HG03378 (cell line): ENCODE results near the gene KLHL40.

Experiments used
- ATAC-seq: cut with Tn5 transposase; IDR thresholded peaks from one replicate; pipeline ENCODE4 v1.9.1; 2021; ENCODE audit warnings: mild to moderate bottlenecking, moderate library complexity; ENCODE audit not compliant: unreplicated experiment

KLHL40 gene, protein sequence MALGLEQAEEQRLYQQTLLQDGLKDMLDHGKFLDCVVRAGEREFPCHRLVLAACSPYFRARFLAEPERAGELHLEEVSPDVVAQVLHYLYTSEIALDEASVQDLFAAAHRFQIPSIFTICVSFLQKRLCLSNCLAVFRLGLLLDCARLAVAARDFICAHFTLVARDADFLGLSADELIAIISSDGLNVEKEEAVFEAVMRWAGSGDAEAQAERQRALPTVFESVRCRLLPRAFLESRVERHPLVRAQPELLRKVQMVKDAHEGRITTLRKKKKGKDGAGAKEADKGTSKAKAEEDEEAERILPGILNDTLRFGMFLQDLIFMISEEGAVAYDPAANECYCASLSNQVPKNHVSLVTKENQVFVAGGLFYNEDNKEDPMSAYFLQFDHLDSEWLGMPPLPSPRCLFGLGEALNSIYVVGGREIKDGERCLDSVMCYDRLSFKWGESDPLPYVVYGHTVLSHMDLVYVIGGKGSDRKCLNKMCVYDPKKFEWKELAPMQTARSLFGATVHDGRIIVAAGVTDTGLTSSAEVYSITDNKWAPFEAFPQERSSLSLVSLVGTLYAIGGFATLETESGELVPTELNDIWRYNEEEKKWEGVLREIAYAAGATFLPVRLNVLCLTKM

GRCh38 chr3:42685363-42685881, at the start of gene KLHL40:
TSS of gene KLHL40 (plus strand) at chr3:42685537. CDS start at chr3:42685619, 82 bp downstream.
- ATAC-seq: no peak

GRCh38 chr3:42637001-42637400, 48.3 kb upstream of the KLHL40 start:
- ATAC-seq: no peak

DNA sequence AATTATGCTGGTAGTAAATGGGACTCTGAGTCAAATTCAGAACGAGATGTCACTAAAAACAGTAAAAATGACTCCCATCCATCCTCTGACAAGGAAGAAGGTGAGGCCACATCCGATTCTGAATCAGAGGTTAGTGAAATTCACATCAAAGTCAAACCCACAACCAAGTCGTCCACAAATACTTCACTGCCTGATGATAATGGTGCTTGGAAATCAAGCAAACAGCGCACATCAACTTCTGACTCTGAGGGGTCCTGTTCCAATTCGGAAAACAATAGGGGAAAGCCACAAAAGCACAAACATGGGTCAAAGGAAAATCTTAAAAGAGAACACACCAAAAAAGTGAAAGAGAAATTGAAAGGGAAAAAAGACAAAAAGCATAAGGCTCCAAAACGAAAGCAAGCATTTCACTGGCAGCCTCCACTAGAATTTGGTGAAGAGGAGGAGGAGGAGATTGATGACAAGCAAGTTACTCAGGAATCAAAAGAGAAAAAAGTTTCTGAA, 46.9 kb upstream of the KLHL40 start:
- no peak for ATAC-seq

GRCh38 chr3:42639192-42639591, 46.1 kb upstream of the KLHL40 start:
- no peak for ATAC-seq

- ATAC-seq: no peak
Observed at GRCh38 chr3:42640129-42640528, 45.2 kb upstream of the KLHL40 start.

DNA sequence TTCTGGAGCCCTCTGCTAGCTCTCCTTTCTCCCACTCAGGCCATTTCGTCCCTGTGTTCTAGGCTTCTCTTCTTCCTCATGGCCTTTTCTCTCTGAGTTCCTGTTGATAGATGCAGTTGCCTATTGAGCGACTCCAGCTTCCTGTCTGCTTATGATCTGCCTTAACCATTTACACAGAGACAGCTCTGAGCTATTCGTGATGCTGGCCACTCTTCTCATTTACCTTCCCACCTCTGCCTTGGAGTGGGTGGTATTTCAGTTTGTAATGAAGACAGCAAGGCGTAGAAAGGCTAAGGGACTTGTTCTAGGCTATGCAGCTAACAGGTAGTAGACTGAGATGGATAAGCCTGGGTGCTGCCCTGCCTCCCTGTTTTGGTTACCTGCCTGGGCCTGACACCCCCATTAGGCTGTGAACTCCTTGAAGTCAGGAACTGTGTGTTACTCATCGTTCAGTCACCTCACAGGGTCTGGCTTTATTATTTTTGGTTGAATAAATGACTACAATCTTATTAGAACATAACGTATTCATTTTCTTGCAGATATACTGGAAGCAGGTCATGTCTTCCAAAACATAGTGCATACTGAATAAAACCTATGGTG, 44.5 kb upstream of the KLHL40 start:
- no peak for ATAC-seq

DNA sequence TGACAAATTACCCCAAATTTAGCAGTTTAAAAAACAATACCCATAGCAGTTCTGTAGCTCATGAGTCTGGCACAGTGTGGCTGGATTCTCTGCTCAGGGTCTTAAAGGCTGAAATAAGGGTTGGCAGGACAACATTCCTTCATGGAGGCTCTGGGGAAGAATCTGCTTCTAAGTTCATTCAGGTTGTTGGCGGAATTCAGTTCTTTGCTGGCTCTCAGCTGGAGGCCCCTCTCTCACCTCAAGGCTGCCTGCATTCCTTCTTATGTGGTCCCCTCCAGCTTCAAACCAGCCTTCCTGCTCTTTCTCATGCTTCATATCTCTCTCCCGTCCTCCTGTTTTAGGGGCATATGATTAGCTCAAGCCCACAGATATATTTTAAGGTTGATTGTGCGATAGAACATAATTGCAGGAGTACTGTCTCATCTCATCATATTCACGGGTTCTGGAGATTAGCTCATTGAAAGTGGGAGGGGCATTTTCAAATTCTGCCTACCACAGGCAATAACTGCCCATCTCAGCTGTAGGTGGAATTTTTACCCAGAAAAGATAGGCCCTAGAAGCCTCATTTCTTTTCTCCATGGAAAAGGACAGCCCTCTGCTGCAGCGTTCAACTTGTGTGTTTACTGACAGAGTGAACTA, 37.4 kb upstream of the KLHL40 start:
- no peak for ATAC-seq

GRCh38 chr3:42649006-42649405, 36.3 kb upstream of the KLHL40 start:
- no peak for ATAC-seq

GRCh38 chr3:42649783-42650182, 35.6 kb upstream of the KLHL40 start:
- ATAC-seq: no peak

DNA sequence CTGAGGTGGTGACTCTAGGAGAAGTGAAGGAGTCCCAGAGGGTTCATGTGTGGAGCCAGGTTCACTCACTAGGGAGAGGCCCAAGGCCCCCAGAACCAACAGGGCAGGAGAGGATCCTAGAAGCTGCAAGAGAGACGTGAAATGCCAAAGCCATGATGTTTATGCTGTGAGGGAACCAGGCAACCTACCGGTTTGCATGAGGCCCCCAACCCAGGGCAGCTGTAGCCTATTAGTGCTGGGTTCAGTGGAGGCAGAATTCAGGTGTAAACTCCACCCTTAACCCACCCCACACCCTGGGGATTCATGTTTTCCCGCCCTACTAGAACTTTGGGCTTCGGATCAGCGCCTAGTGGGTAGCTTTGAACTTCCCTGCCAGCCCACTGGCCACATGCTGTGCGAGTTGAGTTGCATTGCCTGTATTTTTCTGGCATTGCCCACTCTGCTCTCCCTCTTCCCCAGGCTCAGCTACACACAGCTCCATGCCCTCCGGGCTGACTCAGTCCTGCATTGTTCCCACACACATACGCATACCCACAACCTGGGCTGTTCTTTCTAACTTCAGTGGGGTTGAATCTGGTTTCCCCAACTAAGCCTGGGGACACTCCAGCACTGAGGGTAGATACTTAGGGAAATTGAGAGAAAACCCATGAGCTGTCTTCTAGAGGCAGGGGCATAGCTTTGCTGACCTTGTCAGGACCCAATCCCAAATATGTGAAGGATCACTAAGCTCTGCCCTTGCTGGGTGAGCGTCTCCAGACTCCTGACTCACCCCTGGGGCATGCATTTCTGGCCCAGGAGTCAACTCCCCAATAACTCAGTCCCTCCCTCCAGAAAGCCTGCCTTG, 33.9 kb upstream of the KLHL40 start:
- ATAC-seq: no peak

DNA sequence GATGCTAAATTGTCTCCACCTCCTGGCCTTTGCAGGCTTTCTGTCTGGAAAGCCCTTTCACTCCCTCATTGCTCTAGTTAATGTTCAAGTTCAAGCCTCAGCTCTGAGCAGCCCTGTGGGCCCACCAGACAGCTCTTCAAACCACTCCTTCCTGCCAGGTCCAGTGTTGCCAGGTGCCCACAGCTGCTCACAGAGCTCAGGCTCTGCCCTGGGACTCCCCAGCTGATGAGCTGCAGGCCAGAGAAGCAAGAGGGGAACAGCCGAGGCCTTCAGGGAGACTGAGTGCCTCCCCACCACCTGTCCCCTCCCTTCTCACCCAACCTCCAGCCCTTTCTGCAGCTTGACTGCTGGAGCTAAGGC, 33.1 kb upstream of the KLHL40 start:
- peak; percentile 19 for ATAC-seq

- ATAC-seq: peak; percentile 70
Observed at GRCh38 chr3:42652611-42653302, 32.6 kb upstream of the KLHL40 start.

DNA sequence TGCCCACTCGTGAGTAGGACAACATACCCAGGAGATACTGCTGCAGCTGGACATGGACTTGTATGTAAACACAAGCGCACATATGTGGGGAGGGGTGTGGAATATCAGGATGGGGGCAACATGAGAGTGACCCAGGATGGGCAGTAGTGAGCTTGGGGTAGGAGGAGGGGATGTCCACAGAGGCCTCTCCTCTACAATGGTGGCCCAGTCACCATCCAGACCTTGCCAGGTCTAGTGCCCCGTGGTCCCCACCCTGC, 32.1 kb upstream of the KLHL40 start:
- ATAC-seq: no peak

DNA sequence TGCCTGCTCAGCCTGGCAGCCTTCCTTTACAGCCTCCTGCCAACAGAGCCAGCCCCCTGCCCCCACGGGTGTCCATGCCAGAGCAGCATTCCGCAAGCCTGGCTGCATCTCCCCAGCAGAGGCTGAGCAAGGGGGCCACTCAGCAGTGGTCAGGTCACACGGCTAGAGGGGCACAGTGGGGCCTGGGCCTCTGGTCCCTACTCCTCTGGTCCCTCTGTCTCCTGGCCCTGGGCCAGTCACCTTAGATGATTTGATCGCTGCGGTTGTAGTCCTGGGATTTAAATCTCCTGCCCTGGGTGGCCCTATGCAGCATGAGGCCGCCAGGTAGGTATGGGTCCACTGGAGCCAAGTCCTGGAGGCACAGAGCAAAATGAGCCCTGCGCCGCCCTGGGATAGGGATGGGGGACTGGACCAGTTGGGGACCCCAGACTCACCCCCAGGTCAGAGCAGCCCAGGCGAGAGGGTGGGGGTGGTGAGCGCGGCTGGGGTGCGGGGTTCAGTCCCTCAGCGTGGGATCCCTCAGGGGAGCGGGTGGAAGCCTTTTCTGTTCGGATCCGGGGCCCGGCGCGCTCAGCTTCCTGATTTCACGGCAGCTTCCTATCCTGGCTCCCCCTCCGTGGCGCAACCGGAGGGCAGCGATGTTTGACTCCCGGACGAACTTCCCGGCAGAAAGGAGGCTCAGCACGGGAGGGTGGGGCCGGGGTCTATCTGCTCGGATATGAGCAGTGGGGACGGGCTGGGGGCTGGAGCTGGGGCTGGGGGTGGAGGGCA, 31.6 kb upstream of the KLHL40 start, which contains the start of gene ZBTB47:
Gene ZBTB47, plus strand, starts transcription at position 138 of the 771 bp plus-strand sequence. CDS start 4,659 bp downstream, outside the sequence.
- ATAC-seq: no peak

GRCh38 chr3:42654331-42655201, 30.8 kb upstream of the KLHL40 start:
- no peak for ATAC-seq

- no peak for ATAC-seq
Observed at GRCh38 chr3:42655331-42655888, 29.9 kb upstream of the KLHL40 start.

DNA sequence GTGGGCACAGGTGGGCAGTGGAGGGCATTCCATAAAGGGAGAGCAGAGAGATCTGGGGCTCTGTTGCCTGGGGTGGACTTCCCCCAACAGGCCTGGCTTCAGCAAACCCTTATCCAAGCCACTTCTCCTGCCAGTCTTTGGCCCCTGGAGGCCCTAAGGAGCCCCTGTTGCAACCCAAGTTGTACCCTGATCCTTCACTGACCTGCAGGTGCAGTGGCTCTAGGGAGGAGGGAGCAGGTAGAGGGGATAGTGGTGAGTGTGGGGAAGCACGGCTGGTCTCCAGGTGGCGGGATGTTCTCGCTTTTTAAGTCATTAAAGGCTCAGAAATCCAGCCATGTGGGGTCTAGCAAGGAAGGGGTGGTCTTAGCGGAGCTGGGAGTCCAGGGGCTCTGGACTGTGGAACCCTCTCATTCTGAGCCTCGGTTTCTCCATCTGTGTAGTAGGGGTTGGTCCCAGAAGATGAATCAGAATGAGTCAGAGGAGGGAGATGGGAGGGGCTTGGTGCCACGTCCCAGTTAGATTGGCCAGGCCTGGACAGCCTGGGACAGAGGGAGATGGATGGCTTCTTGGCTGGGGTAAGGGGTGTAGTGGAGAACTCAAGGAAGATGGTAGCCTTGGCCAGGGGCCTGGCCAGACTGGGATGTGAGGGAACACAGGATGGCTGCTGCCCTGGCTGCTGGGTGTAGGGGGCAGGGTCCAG, 29.2 kb upstream of the KLHL40 start:
- no peak for ATAC-seq
